HG02759 (cell line): ENCODE results near the gene IFITM2.

ENCODE experiments used
- ATAC-seq: cut with Tn5 transposase; IDR thresholded peaks from one replicate; pipeline ENCODE4 v1.9.1; 2021; ENCODE audit warnings: mild to moderate bottlenecking, moderate library complexity; ENCODE audit not compliant: unreplicated experiment

Gene IFITM2

GRCh38 chr11:292211-293121, 15.2 kb upstream of the IFITM2 start:
- ATAC-seq = no peak

- no peak for ATAC-seq
These were observed 14.3 kb upstream of the IFITM2 start for GRCh38 chr11:293271-293851.

GRCh38 chr11:293852-294661, 13.6 kb upstream of the IFITM2 start:
- ATAC-seq = no peak

- no peak for ATAC-seq
These were observed 12.8 kb upstream of the IFITM2 start for GRCh38 chr11:294780-295179.

- ATAC-seq = no peak
These were observed 12.1 kb upstream of the IFITM2 start for GRCh38 chr11:295351-296170.

- ATAC-seq = no peak
These were observed 11.2 kb upstream of the IFITM2 start for GRCh38 chr11:296171-297050.

- no peak for ATAC-seq
These were observed 10.5 kb upstream of the IFITM2 start for GRCh38 chr11:297051-297585.

GRCh38 chr11:297586-298405, 9.8 kb upstream of the IFITM2 start:
- ATAC-seq = no peak

- ATAC-seq = no peak
These were observed 9.1 kb upstream of the IFITM2 start for GRCh38 chr11:298406-299065.

- no peak for ATAC-seq
These were observed 8.3 kb upstream of the IFITM2 start, which contains the start of gene IFITM5 for GRCh38 chr11:299081-299891. TSS of gene IFITM5 (minus strand) at chr11:299526. CDS start at chr11:299490, 36 bp downstream.

- ATAC-seq = no peak
These were observed 7.5 kb upstream of the IFITM2 start for GRCh38 chr11:299951-300735.

- ATAC-seq = no peak
These were observed 4.3 kb upstream of the IFITM2 start for GRCh38 chr11:303363-303762.

- no peak for ATAC-seq
These were observed 3.5 kb upstream of the IFITM2 start for GRCh38 chr11:304061-304506.

GRCh38 chr11:304915-305843, 2.4 kb upstream of the IFITM2 start:
- ATAC-seq = no peak

GRCh38 chr11:305844-306211, 1.8 kb upstream of the IFITM2 start:
- ATAC-seq = no peak
